ENCODE measurements around the gene PRSS27.
"Not testable (repeated sequence)": the region's sequence is repeated elsewhere in the genome, so short reads cannot be mapped to it uniquely, and the experiment has no call there.

The PRSS27 gene

DNA sequence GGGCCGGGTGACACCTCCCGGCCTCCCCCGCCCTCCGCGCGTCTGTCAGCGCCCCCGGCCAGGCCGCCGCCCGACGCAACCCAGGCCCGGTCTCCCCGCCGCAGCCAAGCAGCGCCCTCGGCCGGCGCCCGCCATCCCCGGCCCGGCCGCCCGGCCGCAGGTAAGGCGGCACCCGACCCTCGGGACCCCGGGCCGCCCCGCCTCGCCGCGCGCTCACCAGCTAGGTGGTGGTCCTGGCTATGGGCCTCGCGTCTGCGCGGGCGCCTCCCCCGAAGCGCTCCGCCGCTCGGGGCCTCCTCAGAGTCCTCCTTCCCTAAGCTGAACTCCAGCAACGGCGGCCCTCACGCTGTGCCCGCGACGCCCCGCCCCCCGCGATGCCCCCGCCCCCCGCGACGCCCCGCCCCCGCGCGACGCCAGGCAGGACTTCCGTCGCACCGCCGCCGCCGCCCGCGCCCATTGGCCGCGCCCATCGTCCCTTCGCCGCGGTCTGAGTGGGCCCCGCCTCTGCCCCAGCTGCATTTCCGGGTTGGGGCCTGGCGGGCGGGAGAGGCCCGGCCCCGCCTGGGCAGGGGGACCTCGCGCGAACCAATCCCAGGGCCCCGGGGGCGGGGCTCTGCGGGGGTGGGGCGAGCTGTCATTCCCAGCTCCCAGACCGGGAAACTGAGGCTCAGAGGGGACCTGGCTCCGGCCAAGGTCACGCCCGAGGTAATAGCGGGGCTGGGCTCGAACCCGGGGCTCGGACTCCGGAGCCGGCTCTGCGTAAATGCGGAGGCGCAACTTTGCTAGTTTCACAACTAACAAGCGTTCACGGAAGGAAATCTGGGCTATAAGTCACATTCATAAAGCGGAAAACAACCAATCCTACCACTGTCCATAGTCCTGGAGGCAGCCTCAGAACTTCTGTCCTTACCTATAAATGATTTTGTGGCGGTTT is 46.7 kb downstream of the PRSS27 start:
- peak; percentile 91 for DNase-seq
- Histone ChIP-seq H3K36me3 (replicated peaks) (no peaks in the 10 kb centered on the region), H3K27me3 (replicated peaks) (no peaks in the 10 kb centered on the region), H3K27ac (peak overlapping the region; percentile 0), H3K4me3 (ENCODE audit: low read depth, low read length) (peak overlapping the region; percentile 71)
- in situ Hi-C loops (cut with HindIII; ENCODE audit: low pct_ligation_motif_present, low sequenced_read_pairs) = no loop called here
- no peak for TF ChIP-seq CTCF (IDR thresholded peaks at IDR 0.05; ENCODE audit: low read depth, low read length, missing control alignments)

- no peaks in the 10 kb centered on the region for H3K27me3 ChIP-seq (replicated peaks)
- DNase-seq = no peak
- in situ Hi-C loops (cut with HindIII; ENCODE audit: low pct_ligation_motif_present, low sequenced_read_pairs) = no loop called here
- H3K4me3 ChIP-seq (ENCODE audit: low read depth, low read length) = no peak overlapping the region
- H3K36me3 ChIP-seq (replicated peaks) = peaks cover 2% of the 10 kb centered on the region
- TF ChIP-seq CTCF (IDR thresholded peaks at IDR 0.05; ENCODE audit: low read depth, low read length, missing control alignments) = no peak
- H3K27ac ChIP-seq = no peak overlapping the region
Observed at GRCh38 chr16:2671741-2672140, 48.3 kb downstream of the PRSS27 start.

DNA sequence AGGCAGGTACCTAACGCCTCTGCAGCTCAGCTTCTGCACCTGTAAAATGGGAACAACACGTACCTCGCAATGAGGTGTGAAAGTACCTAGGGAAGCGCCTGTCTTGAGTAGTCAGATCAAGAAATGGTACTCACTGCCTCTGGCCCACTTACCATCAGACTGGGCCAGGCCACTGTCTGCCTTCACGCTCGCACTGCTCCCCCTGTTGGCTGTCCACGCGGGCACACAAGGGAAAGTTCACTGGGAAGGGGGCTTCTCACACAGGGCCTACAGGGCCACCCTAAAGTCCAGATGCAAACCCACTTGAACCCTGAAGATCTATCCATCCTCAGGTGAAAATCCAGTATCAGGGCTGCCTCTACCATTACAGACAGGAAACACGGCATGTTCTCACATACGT is 48.8 kb downstream of the PRSS27 start:
- H3K4me3 ChIP-seq (ENCODE audit: low read depth, low read length); in situ Hi-C loops (cut with HindIII; ENCODE audit: low pct_ligation_motif_present, low sequenced_read_pairs); H3K27me3 ChIP-seq (replicated peaks); H3K27ac ChIP-seq; H3K36me3 ChIP-seq (replicated peaks); DNase-seq: not testable (repeated sequence)
- TF ChIP-seq CTCF (IDR thresholded peaks at IDR 0.05; ENCODE audit: low read depth, low read length, missing control alignments) = peak; percentile 52

DNA sequence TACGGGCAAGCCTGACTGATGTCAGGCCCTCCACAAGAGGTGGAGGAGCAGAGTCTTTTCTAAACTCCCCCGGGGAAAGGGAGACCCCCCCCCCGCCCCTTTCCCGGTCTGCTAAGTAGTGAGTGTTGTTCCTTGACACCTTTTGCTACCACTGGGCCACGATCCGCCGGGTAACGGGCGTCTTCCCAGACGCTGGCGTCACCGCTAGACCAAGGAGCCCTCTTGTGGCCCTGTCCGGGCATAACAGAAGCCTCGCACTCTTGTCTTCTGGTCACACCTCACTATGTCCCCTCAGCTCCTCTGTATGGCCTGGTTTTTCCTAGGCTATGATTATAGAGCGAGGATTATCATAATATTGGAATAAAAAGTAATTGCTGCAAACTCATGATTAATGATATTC is 50.0 kb downstream of the PRSS27 start:
- H3K4me3 ChIP-seq (ENCODE audit: low read depth, low read length); H3K27ac ChIP-seq; in situ Hi-C loops (cut with HindIII; ENCODE audit: low pct_ligation_motif_present, low sequenced_read_pairs); H3K36me3 ChIP-seq (replicated peaks); H3K27me3 ChIP-seq (replicated peaks): not testable (repeated sequence)
- peak; percentile 63 for DNase-seq
- peak; percentile 75 for TF ChIP-seq CTCF (IDR thresholded peaks at IDR 0.05; ENCODE audit: low read depth, low read length, missing control alignments)

GRCh38 chr16:2669587-2669986 is 50.4 kb downstream of the PRSS27 start:
- H3K27ac ChIP-seq; H3K27me3 ChIP-seq (replicated peaks); H3K36me3 ChIP-seq (replicated peaks); H3K4me3 ChIP-seq (ENCODE audit: low read depth, low read length); DNase-seq; in situ Hi-C loops (cut with HindIII; ENCODE audit: low pct_ligation_motif_present, low sequenced_read_pairs): not testable (repeated sequence)

- H3K36me3 ChIP-seq (replicated peaks); DNase-seq; in situ Hi-C loops (cut with HindIII; ENCODE audit: low pct_ligation_motif_present, low sequenced_read_pairs); H3K27me3 ChIP-seq (replicated peaks); H3K27ac ChIP-seq; H3K4me3 ChIP-seq (ENCODE audit: low read depth, low read length): not testable (repeated sequence)
Observed at GRCh38 chr16:2666671-2667070, 53.4 kb downstream of the PRSS27 start.

DNA sequence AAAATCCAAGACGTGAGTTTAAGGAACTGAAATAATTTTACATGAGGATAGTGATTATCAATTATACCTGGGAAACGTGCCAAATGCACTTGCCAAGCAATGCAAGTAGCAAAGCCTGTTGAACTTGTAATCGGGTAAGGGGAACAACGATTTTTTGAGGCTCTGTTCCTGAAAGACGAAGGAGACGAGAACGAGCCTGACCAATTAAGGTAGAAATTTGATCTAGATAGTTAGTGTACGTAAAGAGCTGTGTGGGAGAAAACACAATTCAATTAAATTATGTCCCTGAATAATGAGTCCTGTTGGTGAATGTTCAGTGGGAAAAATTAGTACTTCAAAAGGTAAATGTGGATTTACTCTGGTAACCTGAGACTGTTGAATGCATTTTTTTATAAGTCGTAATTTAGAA is 55.4 kb downstream of the PRSS27 start:
- Histone ChIP-seq H3K36me3 (replicated peaks) (peaks cover 2% of the 10 kb centered on the region), H3K27me3 (replicated peaks) (no peaks in the 10 kb centered on the region), H3K4me3 (ENCODE audit: low read depth, low read length) (no peak overlapping the region), H3K27ac (no peak overlapping the region)
- in situ Hi-C loops (cut with HindIII; ENCODE audit: low pct_ligation_motif_present, low sequenced_read_pairs) = no loop called here
- no peak for DNase-seq
- no peak for TF ChIP-seq CTCF (IDR thresholded peaks at IDR 0.05; ENCODE audit: low read depth, low read length, missing control alignments)
